IPS-20b (cell line): ENCODE data around the gene MYCBP2.
"Not testable (repeated sequence)": the region's sequence is repeated elsewhere in the genome, so short reads cannot be mapped to it uniquely, and the experiment has no call there.

Experiments
- H3K27ac ChIP-seq: one replicate; pipeline ENCODE4 v1.5.1; 2013; ENCODE audit warnings: low read length
- H3K27me3 ChIP-seq: 2 replicates; pipeline ENCODE4 v1.6.1; 2013; ENCODE audit warnings: mild to moderate bottlenecking, low read length, inconsistent platforms; ENCODE audit not compliant: insufficient read depth
- H3K36me3 ChIP-seq: 2 replicates; pipeline ENCODE4 v1.6.1; 2013; ENCODE audit warnings: low read depth, mild to moderate bottlenecking, inconsistent platforms, low read length, moderate library complexity; ENCODE audit not compliant: insufficient read depth
- H3K4me1 ChIP-seq: 2 replicates; pipeline ENCODE4 v1.6.1; 2013; ENCODE audit warnings: mild to moderate bottlenecking, control low read depth, inconsistent platforms, low read length, moderate library complexity; ENCODE audit not compliant: insufficient read depth
- H3K4me3 ChIP-seq: 2 replicates; pipeline ENCODE4 v1.5.1; 2013; ENCODE audit warnings: mild to moderate bottlenecking, low read length, inconsistent platforms
- H3K9ac ChIP-seq: 2 replicates; pipeline ENCODE4 v1.6.1; 2013; ENCODE audit warnings: low read depth, mild to moderate bottlenecking, inconsistent platforms, low read length, moderate library complexity
- H3K9me3 ChIP-seq: 2 replicates; pipeline ENCODE4 v1.6.1; 2013; ENCODE audit warnings: mild to moderate bottlenecking, low read depth, low read length, inconsistent platforms; ENCODE audit not compliant: insufficient read depth

Gene MYCBP2

DNA sequence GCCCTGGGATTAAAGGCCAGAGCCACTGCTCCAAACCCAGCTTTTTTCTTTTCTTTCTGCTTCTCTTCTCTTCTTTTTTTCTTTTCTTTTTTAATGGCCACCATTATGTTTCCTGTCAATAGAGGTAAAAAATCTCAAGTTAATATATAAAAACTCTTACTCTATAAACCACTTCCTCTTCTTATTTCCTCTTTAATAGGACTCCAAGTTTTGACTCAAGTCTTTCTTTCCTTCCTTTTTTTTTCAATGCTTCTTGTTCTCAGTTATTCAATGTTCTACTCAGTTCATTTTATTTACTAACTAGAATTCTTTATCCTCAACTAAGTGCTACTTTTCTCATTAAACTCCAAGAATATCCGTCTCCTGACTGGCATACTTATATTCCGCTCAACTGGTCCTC, 27.1 kb upstream of the MYCBP2 start:
- Histone ChIP-seq H3K27ac (no peak overlapping the region), H3K36me3 (no peaks in the 10 kb centered on the region), H3K4me3 (no peak overlapping the region), H3K27me3 (no peaks in the 10 kb centered on the region), H3K9me3 (no peaks in the 10 kb centered on the region), H3K9ac (no peak overlapping the region), H3K4me1 (no peaks in the 10 kb centered on the region)

DNA sequence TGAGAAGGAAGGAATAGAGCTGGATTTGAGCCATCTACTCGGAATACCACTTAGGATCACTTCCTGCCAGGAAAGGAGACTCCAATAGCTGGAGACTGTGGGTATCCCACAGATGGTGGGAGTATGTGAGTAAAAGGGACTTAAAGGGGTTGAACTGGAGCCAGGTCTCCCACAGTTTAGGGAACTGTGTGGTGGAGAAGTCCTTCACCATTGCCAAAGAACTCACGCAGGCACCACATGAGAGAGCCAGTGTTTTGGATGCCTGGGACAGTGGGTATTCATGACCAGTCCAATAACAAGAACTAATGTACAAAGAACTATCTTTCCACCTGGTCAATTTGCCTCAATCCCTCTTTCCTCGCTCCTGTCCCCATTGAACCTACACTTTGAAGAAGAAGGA, 24.4 kb upstream of the MYCBP2 start:
- Histone ChIP-seq H3K9me3 (no peaks in the 10 kb centered on the region), H3K27me3 (no peaks in the 10 kb centered on the region), H3K4me3 (no peak overlapping the region), H3K36me3 (no peaks in the 10 kb centered on the region), H3K9ac (no peak overlapping the region), H3K27ac (no peak overlapping the region), H3K4me1 (no peaks in the 10 kb centered on the region)

DNA sequence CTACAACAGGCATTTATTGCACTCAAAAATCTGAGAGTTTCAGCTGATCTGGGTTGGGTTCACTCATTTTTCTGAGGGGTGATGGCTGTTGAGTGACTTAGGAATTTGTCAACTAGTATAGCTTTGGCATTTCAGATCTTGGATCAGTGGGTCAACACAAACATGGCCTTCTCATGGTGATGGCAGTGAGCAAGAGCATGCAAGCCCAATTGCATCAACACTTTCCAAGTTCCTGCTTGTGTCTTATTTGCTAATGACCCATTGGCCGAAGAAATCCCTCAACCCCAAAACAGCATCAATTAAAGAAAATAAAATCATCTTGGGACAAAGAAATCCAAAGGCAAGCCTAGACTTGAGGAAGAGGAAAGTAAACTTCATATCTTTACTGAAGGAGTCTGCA, 23.9 kb upstream of the MYCBP2 start:
- H3K4me1 ChIP-seq, result no peaks in the 10 kb centered on the region
- no peaks in the 10 kb centered on the region for H3K9me3 ChIP-seq
- H3K36me3 ChIP-seq, result no peaks in the 10 kb centered on the region
- no peak overlapping the region for H3K9ac ChIP-seq
- no peak overlapping the region for H3K4me3 ChIP-seq
- H3K27ac ChIP-seq, result no peak overlapping the region
- H3K27me3 ChIP-seq, result no peaks in the 10 kb centered on the region

- H3K9me3 ChIP-seq, result no peaks in the 10 kb centered on the region
Measured at GRCh38 chr13:77349365-77349764, 22.5 kb upstream of the MYCBP2 start.

GRCh38 chr13:77347351-77347750, 20.5 kb upstream of the MYCBP2 start:
- not testable (repeated sequence) for H3K9ac ChIP-seq, H3K27me3 ChIP-seq, H3K9me3 ChIP-seq, H3K36me3 ChIP-seq, H3K27ac ChIP-seq, H3K4me3 ChIP-seq, H3K4me1 ChIP-seq

More at GRCh38 chr13:77349365-77349764, 22.5 kb upstream of the MYCBP2 start:
- no peaks in the 10 kb centered on the region for H3K27me3 ChIP-seq
- no peak overlapping the region for H3K9ac ChIP-seq
- H3K4me3 ChIP-seq, result no peak overlapping the region
- no peaks in the 10 kb centered on the region for H3K36me3 ChIP-seq
- no peaks in the 10 kb centered on the region for H3K4me1 ChIP-seq
- no peak overlapping the region for H3K27ac ChIP-seq

- no peak overlapping the region for H3K27ac ChIP-seq
- no peak overlapping the region for H3K9ac ChIP-seq
- H3K4me3 ChIP-seq, result no peak overlapping the region
- no peaks in the 10 kb centered on the region for H3K27me3 ChIP-seq
- no peaks in the 10 kb centered on the region for H3K9me3 ChIP-seq
- H3K4me1 ChIP-seq, result no peaks in the 10 kb centered on the region
- H3K36me3 ChIP-seq, result no peaks in the 10 kb centered on the region
Measured at GRCh38 chr13:77345150-77345780, 18.4 kb upstream of the MYCBP2 start.

- Histone ChIP-seq H3K27me3 (no peaks in the 10 kb centered on the region), H3K9ac (no peak overlapping the region), H3K4me1 (no peaks in the 10 kb centered on the region), H3K36me3 (no peaks in the 10 kb centered on the region), H3K27ac (no peak overlapping the region), H3K4me3 (no peak overlapping the region), H3K9me3 (no peaks in the 10 kb centered on the region)
Measured at GRCh38 chr13:77343841-77344240, 16.9 kb upstream of the MYCBP2 start.

- H3K9me3 ChIP-seq, result no peaks in the 10 kb centered on the region
- no peaks in the 10 kb centered on the region for H3K36me3 ChIP-seq
- no peaks in the 10 kb centered on the region for H3K4me1 ChIP-seq
- H3K27me3 ChIP-seq, result no peaks in the 10 kb centered on the region
- no peak overlapping the region for H3K27ac ChIP-seq
- no peak overlapping the region for H3K4me3 ChIP-seq
- no peak overlapping the region for H3K9ac ChIP-seq
Measured at GRCh38 chr13:77339408-77339807, 12.5 kb upstream of the MYCBP2 start.

- Histone ChIP-seq H3K9me3 (no peaks in the 10 kb centered on the region), H3K4me1 (no peaks in the 10 kb centered on the region), H3K36me3 (no peaks in the 10 kb centered on the region), H3K27ac (no peak overlapping the region), H3K4me3 (no peak overlapping the region), H3K9ac (no peak overlapping the region), H3K27me3 (no peaks in the 10 kb centered on the region)
Measured at GRCh38 chr13:77338961-77339401, 12.1 kb upstream of the MYCBP2 start.

- Histone ChIP-seq H3K9me3 (no peaks in the 10 kb centered on the region), H3K4me1 (no peaks in the 10 kb centered on the region), H3K27me3 (no peaks in the 10 kb centered on the region), H3K27ac (no peak overlapping the region), H3K36me3 (no peaks in the 10 kb centered on the region), H3K9ac (no peak overlapping the region), H3K4me3 (no peak overlapping the region)
Measured at GRCh38 chr13:77338329-77338728, 11.4 kb upstream of the MYCBP2 start.

DNA sequence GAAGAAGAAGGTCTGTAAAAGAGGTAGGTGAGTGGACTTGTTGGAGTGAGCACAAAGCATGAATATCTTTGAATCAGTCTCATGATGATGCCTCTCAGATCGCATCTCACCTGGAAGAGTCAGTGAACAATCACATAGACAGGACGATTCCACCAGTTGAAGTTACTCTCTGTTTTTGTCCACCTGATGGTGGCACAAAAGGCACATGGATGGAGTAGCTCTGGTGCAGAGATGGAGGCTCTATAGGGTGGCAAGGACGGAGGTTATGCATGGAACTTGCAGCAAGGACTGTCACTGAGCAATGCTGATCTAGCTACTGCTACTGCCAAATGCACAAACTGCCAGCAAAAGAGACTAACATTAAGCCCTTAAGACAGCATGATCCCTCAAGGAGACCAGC, 10.3 kb upstream of the MYCBP2 start:
- Histone ChIP-seq H3K27ac (no peak overlapping the region), H3K4me1 (no peaks in the 10 kb centered on the region), H3K9me3 (no peaks in the 10 kb centered on the region)

DNA sequence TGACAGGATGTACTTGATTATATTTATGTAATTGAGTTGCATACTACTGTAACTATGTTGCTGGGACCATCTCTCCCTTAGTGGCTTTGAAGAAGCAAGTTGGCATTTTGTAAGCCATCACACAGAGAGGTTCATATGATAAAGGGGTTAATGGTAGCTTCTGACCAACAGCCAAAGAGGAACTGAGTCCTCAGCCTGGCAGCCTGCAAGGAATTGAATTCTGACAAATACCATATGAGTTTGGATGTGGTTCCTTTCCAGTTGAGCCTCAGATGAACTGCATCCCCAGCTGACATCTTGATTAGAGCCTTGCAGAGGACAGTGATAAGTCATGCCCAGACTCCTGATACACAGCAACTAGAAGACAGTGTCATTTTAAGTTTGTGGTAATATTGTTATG, 8.6 kb upstream of the MYCBP2 start:
- Histone ChIP-seq H3K36me3 (no peaks in the 10 kb centered on the region), H3K9ac (no peak overlapping the region), H3K9me3 (no peaks in the 10 kb centered on the region), H3K4me1 (no peaks in the 10 kb centered on the region), H3K27ac (no peak overlapping the region), H3K27me3 (no peaks in the 10 kb centered on the region), H3K4me3 (no peak overlapping the region)

More for the DNA sequence above, 10.3 kb upstream of the MYCBP2 start:
- Histone ChIP-seq H3K36me3 (no peaks in the 10 kb centered on the region), H3K9ac (no peak overlapping the region), H3K4me3 (no peak overlapping the region), H3K27me3 (no peaks in the 10 kb centered on the region)
